OCI-LY7 (cell line): Measurements from ENCODE around the gene CELF4. TPM values are rescaled to one million over a fixed set of nuclear protein-coding genes. Genes with fewer than 3 reads are reported as not detected.

ENCODE experiments used
- BruUV-seq: library from RNA; stranded (reverse); fragments of 400-500 nt; replicated peaks from 2 replicates; lab custom pipeline; 2021; lab: Mats Ljungman, UMichigan
- CTCF ChIA-PET: fragments of 300-600 bp; sonication (Branson Sonifier 250); formaldehyde crosslinking; loops from one replicate; lab custom pipeline; 2022; ENCODE audit warnings: antibody characterized with exemption; ENCODE audit not compliant: unreplicated experiment; lab: Charles Lee
- POLR2A ChIA-PET: fragments of 300-600 bp; sonication (Branson Sonifier 250); formaldehyde crosslinking; loops from one replicate; lab custom pipeline; 2022; ENCODE audit warnings: antibody characterized with exemption; lab: Charles Lee
- DNase-seq: peaks from one replicate; pipeline ENCODE4 v3.0.0-alpha.2; 2015; ENCODE audit warnings: low spot score
- H2AFZ ChIP-seq: fragments of 200-600 bp; sonication (generic), shearing (Covaris generic); 2 replicates; pipeline ENCODE4 v1.6.1; 2014; ENCODE audit warnings: mild to moderate bottlenecking, antibody characterized with exemption, low read length, moderate library complexity
- H3K27ac ChIP-seq: fragments of 200-600 bp; sonication (generic); 2 replicates; pipeline ENCODE4 v1.5.1; 2014; ENCODE audit warnings: mixed run types, low read depth, mild to moderate bottlenecking, moderate library complexity, low read length, inconsistent platforms; ENCODE audit not compliant: poor library complexity, severe bottlenecking
- H3K36me3 ChIP-seq: fragments of 200-600 bp; sonication (generic); 2 replicates; pipeline ENCODE4 v1.6.1; 2014; ENCODE audit warnings: mild to moderate bottlenecking, antibody characterized with exemption, low read length, moderate library complexity, mixed read lengths; ENCODE audit not compliant: insufficient read depth
- H3K4me1 ChIP-seq: fragments of 200-600 bp; sonication (generic); 2 replicates; pipeline ENCODE4 v1.5.1; 2014; ENCODE audit warnings: mild to moderate bottlenecking, low read length; ENCODE audit not compliant: insufficient read depth, poor library complexity, severe bottlenecking
- H3K4me2 ChIP-seq: fragments of 200-600 bp; sonication (generic); 2 replicates; pipeline ENCODE4 v1.6.1; 2014; ENCODE audit warnings: mild to moderate bottlenecking, low read length
- H3K4me3 ChIP-seq: fragments of 200-600 bp; sonication (generic); 2 replicates; pipeline ENCODE4 v1.5.1; 2014; ENCODE audit warnings: mild to moderate bottlenecking, low read depth, low read length; ENCODE audit not compliant: poor library complexity, severe bottlenecking
- H3K79me2 ChIP-seq: fragments of 200-600 bp; sonication (generic); 2 replicates; pipeline ENCODE4 v1.6.1; 2016; ENCODE audit warnings: low read depth, mild to moderate bottlenecking, low read length, moderate library complexity, mixed read lengths; ENCODE audit not compliant: insufficient read depth
- H3K9me2 ChIP-seq: fragments of 200-600 bp; sonication (generic); 2 replicates; pipeline ENCODE4 v1.6.1; 2016; ENCODE audit warnings: mild to moderate bottlenecking, low read length, mixed read lengths; ENCODE audit not compliant: insufficient read depth
- H3K9me3 ChIP-seq: fragments of 200-600 bp; sonication (generic); 2 replicates; pipeline ENCODE4 v1.6.1; 2014; ENCODE audit warnings: mild to moderate bottlenecking, mixed run types, low read length, mixed read lengths
- H4K20me1 ChIP-seq: fragments of 200-600 bp; sonication (generic); 2 replicates; pipeline ENCODE4 v1.6.1; 2014; ENCODE audit warnings: mild to moderate bottlenecking, antibody characterized with exemption, low read length, moderate library complexity, mixed read lengths; ENCODE audit not compliant: insufficient read depth
- CTCF ChIP-seq: fragments of 200-600 bp; sonication (generic); conservative IDR thresholded peaks from 2 replicates; pipeline ENCODE4 v1.5.1; 2014; ENCODE audit warnings: mild to moderate bottlenecking, antibody characterized with exemption, low read length, moderate library complexity, mixed read lengths
- EZH2phosphoT487 ChIP-seq: fragments of 200-600 bp; sonication (generic); IDR thresholded peaks from 2 replicates; pipeline ENCODE4 v1.6.1; 2018; ENCODE audit warnings: low read depth, borderline replicate concordance, mild to moderate bottlenecking, mixed run types, antibody characterized with exemption, low read length, moderate library complexity, mixed read lengths
- intact Hi-C: fragments of 100-400 bp; cut with micrococcal nuclease; formaldehyde crosslinking; loops from one replicate; pipeline ENCODE4 v1.10.0; 2022; ENCODE audit not compliant: unreplicated experiment
- total RNA-seq, 2 experiments: library from RNA; depleted of rRNA in 1 of 2; stranded (reverse); fragments of >200 nt in 1 of 2; shearing (Covaris generic) in 1 of 2; gene quantifications; 2 replicates each; pipeline ENCODE4 v1.2.3, GENCODE V29; 2014 to 2022

CELF4 gene
- total RNA-seq, 2 experiments from 2014 or later: not detected

GRCh38 chr18:37261246-37261840, 304.3 kb downstream of the CELF4 start:
- Histone ChIP-seq H3K36me3 (no peaks in the 10 kb centered on the region), H4K20me1 (no peaks in the 10 kb centered on the region), H3K9me2 (no peaks in the 10 kb centered on the region), H3K9me3 (no peaks in the 10 kb centered on the region), H2AFZ (no peak overlapping the region), H3K4me1 (no peaks in the 10 kb centered on the region), H3K79me2 (no peaks in the 10 kb centered on the region), H3K4me3 (no peak overlapping the region), H3K4me2 (no peak overlapping the region), H3K27ac (no peak overlapping the region)
- intact Hi-C loops: no loop called here
- DNase-seq: no peak
- no peak for TF ChIP-seq EZH2phosphoT487
- TF ChIP-seq CTCF: no peak
- BruUV-seq: no TSS peak
- ChIA-PET POLR2A (no interaction called here), CTCF (no interaction called here)

- no peaks in the 10 kb centered on the region for H3K9me3 ChIP-seq
- no peak overlapping the region for H2AFZ ChIP-seq
- H4K20me1 ChIP-seq: no peaks in the 10 kb centered on the region
- ChIA-PET CTCF (no interaction called here), POLR2A (no interaction called here)
- no peak overlapping the region for H3K4me2 ChIP-seq
- no TSS peak for BruUV-seq
- H3K27ac ChIP-seq: no peak overlapping the region
- DNase-seq: no peak
- no peaks in the 10 kb centered on the region for H3K79me2 ChIP-seq
- TF ChIP-seq EZH2phosphoT487 (no peak), CTCF (no peak)
- H3K4me1 ChIP-seq: no peaks in the 10 kb centered on the region
- no peak overlapping the region for H3K4me3 ChIP-seq
- H3K36me3 ChIP-seq: no peaks in the 10 kb centered on the region
- H3K9me2 ChIP-seq: no peaks in the 10 kb centered on the region
- intact Hi-C loops: no loop called here
These were observed 305.1 kb downstream of the CELF4 start for GRCh38 chr18:37260367-37261093.

GRCh38 chr18:37259711-37260110, 305.9 kb downstream of the CELF4 start:
- no TSS peak for BruUV-seq
- Histone ChIP-seq H3K4me3 (no peak overlapping the region), H3K79me2 (no peaks in the 10 kb centered on the region), H3K9me3 (no peaks in the 10 kb centered on the region), H3K36me3 (no peaks in the 10 kb centered on the region), H2AFZ (no peak overlapping the region), H4K20me1 (no peaks in the 10 kb centered on the region), H3K4me2 (no peak overlapping the region), H3K9me2 (no peaks in the 10 kb centered on the region), H3K4me1 (no peaks in the 10 kb centered on the region), H3K27ac (no peak overlapping the region)
- ChIA-PET CTCF (no interaction called here), POLR2A (no interaction called here)
- TF ChIP-seq CTCF (no peak), EZH2phosphoT487 (no peak)
- intact Hi-C loops: no loop called here
- DNase-seq: no peak
